Left cardiac atrium (tissue), 4 donors: ENCODE measurements around the gene KHDC1. TPM values are rescaled to one million over a fixed set of nuclear protein-coding genes. Genes with fewer than 3 reads are reported as not detected.
"Not testable (repeated sequence)": the region's sequence is repeated elsewhere in the genome, so short reads cannot be mapped to it uniquely, and the experiment has no call there.

Source experiments
- ATAC-seq, 2 donors: fragments of 200-7000 bp; cut with Tn5 transposase; one replicate each; pipeline ENCODE4 v1.9.1; 2020; ENCODE audit warnings: mild to moderate bottlenecking in 2 of 2, moderate library complexity in 2 of 2
- DNase-seq: peaks from one replicate; pipeline ENCODE4 v3.0.0-alpha.2; 2020
- intact Hi-C, 2 donors: fragments of 100-400 bp; cut with DNase I; formaldehyde crosslinking; loops; one replicate each; pipeline versions ENCODE4 v1.14.1 to v1.15.1; 2022 to 2023
- total RNA-seq, 2 donors: library from RNA; stranded (reverse); fragmentation: NEBNext Ultra II Directional; extraction: Animal tissue kit (Norgen Biotek cat#: 25700); gene quantifications; one replicate each; pipeline ENCODE4 v1.2.1, GENCODE V29; 2021
- donor health status: DM: no; HTN: yes; CAD: no.
- donor health status: DM: no; HTN: yes; CAD: no; lungs with severe emphysema.
- donor health status: DM: yes; HTN: yes; CAD: no.
- donor health status: Dilated cardiomyopathy.

The KHDC1 gene
- total RNA-seq, 2 donors from 2014 or later = 2.1 to 4.1 TPM

GRCh38 chr6:73200247-73200646, 62.7 kb downstream of the KHDC1 start:
- intact Hi-C loops = no loop called here
- DNase-seq (no peak), ATAC-seq (no peak)

DNA sequence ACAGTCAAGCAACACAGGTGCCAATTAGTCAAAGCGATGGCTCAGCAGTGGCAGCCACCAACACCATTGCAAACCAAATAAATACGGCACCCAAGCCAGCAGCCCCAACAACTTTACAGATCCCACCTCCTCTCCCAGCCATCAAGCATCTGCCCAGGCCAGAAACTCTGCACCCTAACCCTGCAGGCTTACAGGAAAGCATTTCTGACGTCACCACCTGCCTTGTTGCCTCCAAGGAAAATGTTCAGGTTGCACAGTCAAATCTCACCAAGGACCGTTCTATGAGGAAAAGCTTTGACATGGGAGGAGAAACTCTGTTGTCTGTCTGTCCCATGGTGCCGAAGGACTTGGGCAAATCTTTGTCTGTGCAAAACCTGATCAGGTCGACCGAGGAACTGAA, 68.3 kb downstream of the KHDC1 start:
- intact Hi-C loops = no loop called here
- no peak for ATAC-seq
- DNase-seq = no peak

DNA sequence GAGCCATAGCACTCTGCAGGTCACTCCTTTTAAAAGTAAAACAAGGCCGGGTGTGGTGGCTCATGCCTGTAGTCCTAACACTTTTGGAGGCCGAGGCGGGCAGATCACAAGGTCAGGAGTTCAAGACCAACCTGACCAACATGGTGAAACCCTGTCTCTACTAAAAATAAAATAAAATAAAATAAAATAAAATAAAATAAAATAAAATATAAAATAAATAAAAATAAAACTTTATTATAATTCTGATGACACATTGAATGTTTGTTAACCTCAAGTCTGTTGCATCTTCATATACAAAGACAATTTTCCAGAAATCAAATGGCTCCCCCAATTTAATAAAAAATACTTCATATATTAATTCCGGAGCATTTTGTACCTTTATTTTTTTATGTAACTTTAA, 69.7 kb downstream of the KHDC1 start:
- intact Hi-C loops, ATAC-seq, DNase-seq: not testable (repeated sequence)

Other genes with a start within 250 kb of the KHDC1 start
- gene KHDC1L, start 37.7 kb downstream of the KHDC1 start, total RNA-seq = not detected
- not detected for gene DPPA5, start 91.1 kb upstream of the KHDC1 start, total RNA-seq
- gene KHDC3L, start 99.5 kb upstream of the KHDC1 start, total RNA-seq = not detected
- gene OOEP, start 106.7 kb upstream of the KHDC1 start, total RNA-seq = under 1 TPM in 1 of 2 donors, not detected in 1; 0.24 TPM
- gene DDX43, start 131.6 kb upstream of the KHDC1 start, total RNA-seq = under 1 TPM; 0.80 to 0.86 TPM
- gene CGAS, start 189.1 kb upstream of the KHDC1 start, total RNA-seq = 1 to 10 TPM; 2.0 to 2.2 TPM
- 10 to 100 TPM; 24.7 to 28.1 TPM for gene MTO1, start 198.5 kb upstream of the KHDC1 start, total RNA-seq